Esophagus muscularis mucosa (tissue), 4 donors: ENCODE results near the gene CD79A. TPM values are rescaled to one million over a fixed set of nuclear protein-coding genes. Genes with fewer than 3 reads are reported as not detected.

Source experiments
- DNase-seq: peaks from one replicate; pipeline ENCODE4 v3.0.0-alpha.2; 2017; ENCODE audit errors: extremely low spot score
- H3K27ac ChIP-seq, 4 donors: fragments of 200-600 bp; sonication (generic); replicated peaks in 1 of 4; 1 replicate in 3 of 4; 2 replicates in 1 of 4; pipeline ENCODE4 v1.5.1; 2016 to 2019; ENCODE audit warnings: mild to moderate bottlenecking in 1 of 4
- H3K27me3 ChIP-seq, 4 donors: fragments of 200-600 bp; sonication (generic); one replicate each; pipeline versions ENCODE4 v1.5.1 to v1.6.0; 2016 to 2019
- H3K36me3 ChIP-seq, 4 donors: fragments of 200-600 bp; sonication (generic); one replicate each; pipeline ENCODE4 v1.5.1; 2016 to 2019
- H3K4me1 ChIP-seq, 4 donors: fragments of 200-600 bp; sonication (generic); one replicate each; pipeline ENCODE4 v1.5.1; 2016 to 2019
- H3K4me3 ChIP-seq, 4 donors: fragments of 200-600 bp; sonication (generic); 1 replicate in 2 of 4; 2 replicates in 2 of 4; pipeline ENCODE4 v1.5.1; 2016 to 2019; ENCODE audit warnings: mild to moderate bottlenecking in 4 of 4, moderate library complexity in 1 of 4
- H3K9me3 ChIP-seq, 4 donors: fragments of 200-600 bp; sonication (generic); 1 replicate in 3 of 4; 2 replicates in 1 of 4; pipeline ENCODE4 v1.5.1; 2016 to 2019
- CTCF ChIP-seq, 3 experiments: fragments of 200-600 bp in 2 of 3; fragments of 450-650 bp in 1 of 3; sonication (generic) in 2 of 3; IDR thresholded peaks; one replicate each; pipeline ENCODE4 v1.5.1; 2017 to 2019; ENCODE audit warnings: antibody characterized with exemption in 3 of 3, mild to moderate bottlenecking in 2 of 3, moderate library complexity in 1 of 3
- EP300 ChIP-seq: sonication (generic); formaldehyde crosslinking; IDR thresholded peaks from one replicate; pipeline ENCODE4 v1.6.1; 2017; ENCODE audit warnings: antibody characterized with exemption
- POLR2A ChIP-seq: fragments of 450-650 bp; IDR thresholded peaks from one replicate; pipeline ENCODE4 v1.6.1; 2017; ENCODE audit warnings: antibody characterized with exemption, moderate library complexity, mild to moderate bottlenecking, low read depth
- POLR2AphosphoS5 ChIP-seq, 2 donors: sonication (generic); formaldehyde crosslinking; IDR thresholded peaks; one replicate each; pipeline ENCODE4 v1.6.1; 2017; ENCODE audit warnings: antibody characterized with exemption in 2 of 2
- WGBS: methylation state at CpG from one replicate; pipeline ENCODE4 v1.1.5; 2018; 5-methylcytosine and 5-hydroxymethylcytosine counted together
- intact Hi-C: fragments of 100-400 bp; cut with DNase I; formaldehyde crosslinking; loops from one replicate; pipeline ENCODE4 v1.15.1; 2023
- small RNA-seq, 3 donors: library from RNA; depleted of rRNA; stranded (forward); fragments of <200 nt; gene quantifications; one replicate each; pipeline ENCODE3, GENCODE V24; 2016
- total RNA-seq, 4 donors: library from RNA; depleted of rRNA; stranded (reverse); fragments of >200 nt; gene quantifications; one replicate each; pipeline versions ENCODE4 v1.1.0 to v1.2.1, GENCODE V29; 2016

The CD79A gene
- total RNA-seq, 4 donors from 2014 or later, result 0.71 to 2.2 TPM; not detected in 2

GRCh38 chr19:41928221-41928683 lies 51.2 kb downstream of the CD79A start, which contains the start of gene ERFL:
Gene ERFL (minus strand): TSS chr19:41928449. CDS start chr19:41912919, 15,530 bp downstream.
- H3K9me3 ChIP-seq, result no peaks in the 10 kb centered on the region
- peaks cover 17 to 32% (median 28%) of the 10 kb centered on the region in 4 donors for H3K4me1 ChIP-seq
- TF ChIP-seq POLR2A, result no peak
- no peak for TF ChIP-seq CTCF (IDR thresholded peaks at IDR 0.05)
- no peak for TF ChIP-seq EP300
- TF ChIP-seq POLR2AphosphoS5 (IDR thresholded peaks at IDR 0.05), result no peak
- intact Hi-C loops, result no loop called here
- H3K4me3 ChIP-seq, result peak within 1 kb of the TSS; percentile 39 to 58 (median 44)
- H3K27ac ChIP-seq, result no peak within 1 kb of the TSS
- no peak for DNase-seq
- WGBS, result 1% methylated on average over 49 of the region's 49 CpGs
- H3K36me3 ChIP-seq, result no peaks in the 10 kb centered on the region
- H3K27me3 ChIP-seq, result peaks cover 5 to 100% (median 81%) of the 10 kb centered on the region in 4 donors

- peaks cover 5 to 100% (median 85%) of the 10 kb centered on the region in 4 donors for H3K27me3 ChIP-seq
- no peaks in the 10 kb centered on the region for H3K9me3 ChIP-seq
- intact Hi-C loops, result no loop called here
- TF ChIP-seq POLR2AphosphoS5 (IDR thresholded peaks at IDR 0.05) (no peak), CTCF (IDR thresholded peaks at IDR 0.05) (no peak), POLR2A (no peak), EP300 (no peak)
- peaks cover 17 to 35% (median 30%) of the 10 kb centered on the region in 4 donors for H3K4me1 ChIP-seq
- 4% methylated on average over 24 of the region's 29 CpGs for WGBS
- no peak overlapping the region for H3K27ac ChIP-seq
- H3K4me3 ChIP-seq, result peak overlapping the region; percentile 39 to 58 (median 44)
- no peak for DNase-seq
- no peaks in the 10 kb centered on the region for H3K36me3 ChIP-seq
Measured at GRCh38 chr19:41928754-41929535, 51.9 kb downstream of the CD79A start.

DNA sequence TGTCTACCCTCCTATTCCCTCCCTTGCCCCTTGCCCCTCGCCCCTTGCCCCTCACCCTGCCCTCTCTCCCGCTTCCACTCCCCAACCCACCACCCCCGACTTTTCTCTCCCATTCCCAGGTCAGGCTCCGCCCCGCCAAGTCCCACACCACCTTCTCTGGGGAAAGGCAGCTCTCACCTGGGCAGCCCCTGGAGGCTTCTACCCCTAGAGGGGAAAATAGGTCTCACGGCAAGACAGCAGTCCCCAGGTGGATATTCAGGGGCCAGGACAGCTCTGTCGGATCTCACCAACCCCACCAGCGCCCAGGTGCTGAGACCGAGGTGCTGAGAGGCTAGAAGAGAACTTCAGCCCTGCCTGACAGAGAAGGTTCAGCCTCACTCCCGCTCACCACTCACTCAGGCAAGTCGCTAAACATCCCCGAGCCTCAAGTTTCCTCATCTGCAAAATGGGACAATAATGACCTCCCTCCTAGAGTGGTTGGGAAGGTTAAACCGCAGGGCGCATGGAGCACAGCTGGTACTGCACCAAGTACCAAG lies 52.5 kb downstream of the CD79A start:
- peaks cover 17 to 35% (median 31%) of the 10 kb centered on the region in 4 donors for H3K4me1 ChIP-seq

DNA sequence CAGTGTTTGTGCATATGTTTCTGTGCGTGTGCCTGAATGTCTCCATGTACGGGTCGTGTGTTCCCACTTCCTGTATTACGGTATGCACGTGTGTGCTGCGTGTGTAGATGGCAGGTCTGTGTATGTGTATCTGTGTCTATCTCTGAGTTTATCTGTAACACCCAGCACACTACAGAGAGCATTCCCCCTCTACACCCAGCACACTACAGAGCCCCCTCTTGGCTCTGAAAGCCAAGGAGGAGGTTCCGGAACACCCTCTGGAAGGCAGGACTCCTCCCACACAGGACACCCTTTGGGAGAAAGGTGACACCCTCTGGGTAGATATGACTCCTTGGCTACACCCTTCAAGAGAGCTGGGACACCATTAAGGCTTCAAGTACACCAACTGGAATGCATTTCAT lies 53.2 kb downstream of the CD79A start:
- intact Hi-C loops, result no loop called here
- whole genome bisulfite sequencing, result 11% methylated on average over 7 of the region's 7 CpGs
- peaks cover 17 to 40% (median 36%) of the 10 kb centered on the region in 4 donors for H3K4me1 ChIP-seq
- H3K9me3 ChIP-seq, result no peaks in the 10 kb centered on the region
- H3K27ac ChIP-seq, result no peak overlapping the region
- H3K27me3 ChIP-seq, result peaks cover 5 to 100% (median 84%) of the 10 kb centered on the region in 4 donors
- H3K4me3 ChIP-seq, result no peak overlapping the region
- TF ChIP-seq POLR2AphosphoS5 (IDR thresholded peaks at IDR 0.05) (no peak), POLR2A (no peak), CTCF (IDR thresholded peaks at IDR 0.05) (no peak)
- no peaks in the 10 kb centered on the region for H3K36me3 ChIP-seq
- DNase-seq, result no peak

More for the DNA sequence above, 52.5 kb downstream of the CD79A start:
- TF ChIP-seq POLR2AphosphoS5 (IDR thresholded peaks at IDR 0.05) (no peak), CTCF (IDR thresholded peaks at IDR 0.05) (no peak), POLR2A (no peak)
- no peaks in the 10 kb centered on the region for H3K36me3 ChIP-seq
- intact Hi-C loops, result no loop called here
- no peak for DNase-seq
- peaks cover 5 to 100% (median 85%) of the 10 kb centered on the region in 4 donors for H3K27me3 ChIP-seq
- no peak overlapping the region for H3K4me3 ChIP-seq
- no peaks in the 10 kb centered on the region for H3K9me3 ChIP-seq
- no peak overlapping the region for H3K27ac ChIP-seq
- 22% methylated on average over 8 of the region's 14 CpGs for WGBS

Small RNA genes lying within 50 kb of the gene (small RNA-seq; reads per million reads assigned to genes)
- 0 reads per million in 3 donors for gene MIR6797

Other genes with a start within 250 kb of the CD79A start
- gene CEACAM7, start 189.0 kb upstream of the CD79A start, total RNA-seq, result 1 to 10 TPM in 1 of 4 donors, under 1 TPM in 1, not detected in 2; 0.83 to 2.1 TPM
- gene CEACAM5, start 168.7 kb upstream of the CD79A start, total RNA-seq, result 1 to 10 TPM in 1 of 4 donors, under 1 TPM in 1, not detected in 2; 0.83 to 2.2 TPM
- gene CEACAM6, start 121.7 kb upstream of the CD79A start, total RNA-seq, result 1 to 10 TPM in 1 of 4 donors, under 1 TPM in 2, not detected in 1; under 0.01 to 1.3 (median 0.69) TPM
- under 1 TPM in 1 of 4 donors, not detected in 3; 0.26 TPM for gene CEACAM3, start 80.7 kb upstream of the CD79A start, total RNA-seq
- not detected for gene LYPD4, start 32.6 kb upstream of the CD79A start, total RNA-seq
- not detected for gene DMRTC2, start 32.2 kb upstream of the CD79A start, total RNA-seq
- gene RPS19, start 17.0 kb upstream of the CD79A start, total RNA-seq, result 1,000 to 10,000 TPM in 3 of 4 donors, 100 to 1,000 TPM in 1; 893 to 1,378 (median 1,179) TPM
- 10 to 100 TPM; 54.5 to 71.8 (median 59.7) TPM for gene ARHGEF1, start 5.9 kb downstream of the CD79A start, total RNA-seq
- under 1 TPM in 3 of 4 donors, not detected in 1; 0.32 to 0.42 (median 0.33) TPM for gene ERFL, start 51.2 kb downstream of the CD79A start, total RNA-seq
- 100 to 1,000 TPM; 142 to 250 (median 201) TPM for gene RABAC1, start 82.0 kb downstream of the CD79A start, total RNA-seq
- 1 to 10 TPM; 2.1 to 4.3 (median 3.5) TPM for gene ATP1A3, start 117.0 kb downstream of the CD79A start, total RNA-seq
- gene GRIK5, start 192.9 kb downstream of the CD79A start, total RNA-seq, result 10 to 100 TPM in 2 of 4 donors, 1 to 10 TPM in 2; 8.6 to 27.6 (median 13.8) TPM
- gene ZNF574, start 198.9 kb downstream of the CD79A start, total RNA-seq, result 10 to 100 TPM; 15.0 to 28.4 (median 21.7) TPM